Endothelial cell of umbilical vein (primary cell): ENCODE results near the gene PDCD1. TPM values are rescaled to one million over a fixed set of nuclear protein-coding genes. Genes with fewer than 3 reads are reported as not detected.

Experiments used
- BruUV-seq: library from RNA; stranded (reverse); fragments of 400-500 nt; replicated peaks from 2 replicates; lab custom pipeline; 2021; lab: Mats Ljungman, UMichigan
- CTCF ChIA-PET: fragments of 300-600, 350-600 bp; sonication (Branson Sonifier 250); formaldehyde crosslinking; loops from one replicate; lab custom pipeline; 2021; ENCODE audit warnings: antibody characterized with exemption, inconsistent platforms; lab: Charles Lee
- POLR2A ChIA-PET: fragments of 300-600, 350-600 bp; sonication (Branson Sonifier 250); formaldehyde crosslinking; loops from one replicate; lab custom pipeline; 2021; ENCODE audit warnings: antibody characterized with exemption, inconsistent platforms; lab: Charles Lee
- DNase-seq: peaks from one replicate; pipeline ENCODE4 v3.0.0-alpha.2; 2011; ENCODE audit warnings: low read depth, low spot score
- FAIRE-seq: peaks from 2 replicates; lab custom pipeline; 2011; peaks lifted over from hg19 to GRCh38; lab: Jason Lieb, UNC
- H2AFZ ChIP-seq: 2 replicates; pipeline ENCODE4 v1.6.0; 2012; ENCODE audit warnings: low read depth, low read length, control low read depth, inconsistent platforms
- H3K27ac ChIP-seq: 2 replicates; pipeline ENCODE4 v1.5.1; 2011; ENCODE audit warnings: low read depth, mild to moderate bottlenecking, control low read depth, low read length, moderate library complexity; ENCODE audit not compliant: insufficient read depth
- H3K27me3 ChIP-seq, 2 experiments: 2 replicates each; pipeline versions ENCODE4 v1.6.0 to v1.6.1; 2011; ENCODE audit warnings: low read length in 2 of 2, mixed read lengths in 1 of 2; ENCODE audit not compliant: control insufficient read depth in 2 of 2, insufficient read depth in 2 of 2
- H3K36me3 ChIP-seq, 2 experiments: 2 replicates in 1 of 2; 3 replicates in 1 of 2; pipeline ENCODE4 v1.5.1; 2011; ENCODE audit warnings: low read length in 2 of 2, mild to moderate bottlenecking in 1 of 2, moderate library complexity in 1 of 2; ENCODE audit not compliant: control insufficient read depth in 2 of 2, insufficient read depth in 2 of 2; ENCODE audit errors: extremely low read depth in 1 of 2
- H3K4me1 ChIP-seq: 3 replicates; pipeline ENCODE4 v1.5.1; 2011; ENCODE audit warnings: mild to moderate bottlenecking, low read length; ENCODE audit not compliant: control insufficient read depth, insufficient read depth; ENCODE audit errors: extremely low read depth
- H3K4me2 ChIP-seq: 2 replicates; pipeline ENCODE4 v1.6.1; 2011; ENCODE audit warnings: low read length, control low read depth, mixed read lengths; ENCODE audit not compliant: insufficient read depth
- H3K4me3 ChIP-seq, 3 experiments: fragments of 200-600 bp in 1 of 3; sonication (generic), shearing (Covaris generic) in 1 of 3; replicated peaks in 1 of 3; 2 replicates each; pipeline ENCODE4 v1.5.1; 2011 to 2016; ENCODE audit warnings: control low read depth in 3 of 3, low read length in 3 of 3, mild to moderate bottlenecking in 2 of 3, inconsistent platforms in 1 of 3, low read depth in 1 of 3, moderate library complexity in 1 of 3; ENCODE audit not compliant: insufficient read depth in 1 of 3
- H3K79me2 ChIP-seq: 2 replicates; pipeline ENCODE4 v1.6.0; 2012; ENCODE audit warnings: low read length, inconsistent platforms; ENCODE audit not compliant: control insufficient read depth, insufficient read depth
- H3K9ac ChIP-seq: replicated peaks from 2 replicates; pipeline ENCODE3; 2011; ENCODE audit warnings: low read length, control low read depth; ENCODE audit not compliant: insufficient read depth; ENCODE audit errors: extremely low read depth
- H3K9me1 ChIP-seq: replicated peaks from 3 replicates; pipeline ENCODE4 v1.6.0; 2011; ENCODE audit warnings: mild to moderate bottlenecking, low read length; ENCODE audit not compliant: control insufficient read depth, insufficient read depth; ENCODE audit errors: extremely low read depth
- H3K9me3 ChIP-seq: replicated peaks from 2 replicates; pipeline ENCODE4 v1.5.1; 2012; ENCODE audit warnings: low read length, inconsistent platforms; ENCODE audit not compliant: control insufficient read depth, insufficient read depth
- H4K20me1 ChIP-seq: replicated peaks from 2 replicates; pipeline ENCODE3; 2011; ENCODE audit warnings: mild to moderate bottlenecking, low read length; ENCODE audit not compliant: control insufficient read depth, insufficient read depth; ENCODE audit errors: extremely low read depth
- FOS ChIP-seq: IDR thresholded peaks from 2 replicates; pipeline ENCODE4 v1.6.1; 2011; ENCODE audit warnings: mild to moderate bottlenecking, low read length, moderate library complexity, borderline replicate concordance; ENCODE audit not compliant: insufficient read depth
- JUN ChIP-seq: IDR thresholded peaks from 2 replicates; pipeline ENCODE4 v1.6.1; 2011; ENCODE audit warnings: borderline replicate concordance, low read depth; ENCODE audit not compliant: insufficient read length, insufficient read depth
- MAX ChIP-seq: IDR thresholded peaks from 2 replicates; pipeline ENCODE4 v1.6.1; 2011; ENCODE audit not compliant: insufficient read depth, insufficient read length
- MYC ChIP-seq: IDR thresholded peaks from one replicate; pipeline ENCODE4 v1.6.1; 2011; ENCODE audit warnings: mild to moderate bottlenecking, low read depth, low read length
- dilution Hi-C: fragments of 300-500 bp; cut with MboI; formaldehyde crosslinking; loops from one replicate; pipeline ENCODE4 v1.15.0; 2019; ENCODE audit warnings: low sequenced_read_pairs; ENCODE audit not compliant: extremely low pct_ligation_motif_present
- intact Hi-C: fragments of 100-400 bp; cut with micrococcal nuclease; formaldehyde crosslinking; loops from one replicate; pipeline ENCODE4 v1.10.0; 2022
- polyA plus RNA-seq, 4 experiments: library from polyadenylated mRNA; depleted of rRNA in 3 of 4; stranded (reverse) in 3 of 4; unstranded in 1 of 4; fragments of >200 nt; gene quantifications; 2 replicates each; pipeline versions ENCODE4 v1.2.1 to v1.2.3, GENCODE V29; 2011 to 2012; ENCODE audit warnings: missing spikeins in 1 of 4
- total RNA-seq: library from RNA; stranded (reverse); gene quantifications from 2 replicates; pipeline ENCODE4 v1.2.3, GENCODE V29; 2021
- TF ChIP-seq, protein P1 (sequence below), 2 donors: IDR thresholded peaks; 1 replicate in 1 of 2; 2 replicates in 1 of 2; pipeline ENCODE4 v1.5.1; 2011; ENCODE audit warnings: low read length in 2 of 2, mild to moderate bottlenecking in 2 of 2, moderate library complexity in 2 of 2, control low read depth in 1 of 2, inconsistent platforms in 1 of 2, low read depth in 1 of 2; ENCODE audit not compliant: insufficient read depth in 1 of 2; ENCODE audit errors: extremely low read depth in 1 of 2

PDCD1 gene
- total and polyA plus RNA-seq, 2 donors (not counting 3 experiments of a cell fraction or from before 2014, with no cell fraction given) = not detected

GRCh38 chr2:241869087-241869961 lies 10.6 kb upstream of the PDCD1 start, which contains the start of gene RTP5:
TSS of gene RTP5 (plus strand) at chr2:241869729. CDS start at chr2:241869757, 28 bp downstream.
- FAIRE-seq (no peak), DNase-seq (no peak)
- CTCF ChIA-PET = interaction anchor here (0.7 to 1.5 kb wide), 7 partner anchors 9 to 183 kb away, joined by 3 to 8 read pairs (median 4); partner anchors contain the start of gene DTYMK
- H3K9me1 ChIP-seq = no peaks in the 10 kb centered on the region
- BruUV-seq = no TSS peak
- H3K36me3 ChIP-seq = no peaks in the 10 kb centered on the region
- POLR2A ChIA-PET = no interaction called here
- TF ChIP-seq MAX = no peak
- TF ChIP-seq, protein P1, sequence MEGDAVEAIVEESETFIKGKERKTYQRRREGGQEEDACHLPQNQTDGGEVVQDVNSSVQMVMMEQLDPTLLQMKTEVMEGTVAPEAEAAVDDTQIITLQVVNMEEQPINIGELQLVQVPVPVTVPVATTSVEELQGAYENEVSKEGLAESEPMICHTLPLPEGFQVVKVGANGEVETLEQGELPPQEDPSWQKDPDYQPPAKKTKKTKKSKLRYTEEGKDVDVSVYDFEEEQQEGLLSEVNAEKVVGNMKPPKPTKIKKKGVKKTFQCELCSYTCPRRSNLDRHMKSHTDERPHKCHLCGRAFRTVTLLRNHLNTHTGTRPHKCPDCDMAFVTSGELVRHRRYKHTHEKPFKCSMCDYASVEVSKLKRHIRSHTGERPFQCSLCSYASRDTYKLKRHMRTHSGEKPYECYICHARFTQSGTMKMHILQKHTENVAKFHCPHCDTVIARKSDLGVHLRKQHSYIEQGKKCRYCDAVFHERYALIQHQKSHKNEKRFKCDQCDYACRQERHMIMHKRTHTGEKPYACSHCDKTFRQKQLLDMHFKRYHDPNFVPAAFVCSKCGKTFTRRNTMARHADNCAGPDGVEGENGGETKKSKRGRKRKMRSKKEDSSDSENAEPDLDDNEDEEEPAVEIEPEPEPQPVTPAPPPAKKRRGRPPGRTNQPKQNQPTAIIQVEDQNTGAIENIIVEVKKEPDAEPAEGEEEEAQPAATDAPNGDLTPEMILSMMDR (IDR thresholded peaks at IDR 0.05; ENCODE audit: extremely low read depth in 1 of 2, insufficient read depth in 1 of 2, low read depth in 1 of 2, low read length in 2 of 2) = no peak
- no peak for TF ChIP-seq MYC
- TF ChIP-seq FOS = no peak
- no peak for TF ChIP-seq JUN
- intact Hi-C loops = no loop called here
- H3K79me2 ChIP-seq = no peaks in the 10 kb centered on the region
- H3K4me2 ChIP-seq = no peak within 1 kb of the TSS
- no peaks in the 10 kb centered on the region for H4K20me1 ChIP-seq
- no peaks in the 10 kb centered on the region for H3K9me3 ChIP-seq
- no peaks in the 10 kb centered on the region for H3K4me1 ChIP-seq
- no peak within 1 kb of the TSS for H2AFZ ChIP-seq
- peaks cover 0 to 5% of the 10 kb centered on the region in 2 experiments for H3K27me3 ChIP-seq
- no peak within 1 kb of the TSS for H3K9ac ChIP-seq
- H3K27ac ChIP-seq = no peak within 1 kb of the TSS
- H3K4me3 ChIP-seq = no peak within 1 kb of the TSS
- dilution Hi-C loops = no loop called here
